ENCODE measurements around the gene CEP112.
"Not testable (repeated sequence)": the region's sequence is repeated elsewhere in the genome, so short reads cannot be mapped to it uniquely, and the experiment has no call there.

The CEP112 gene

GRCh38 chr17:65855245-65855644 is 336.7 kb downstream of the CEP112 start:
- FAIRE-seq (no peak), DNase-seq (ENCODE audit: insufficient read length, low spot score) (no peak)
- TF ChIP-seq PAX5 (IDR thresholded peaks at IDR 0.05; ENCODE audit: insufficient read depth, low read length, severe bottlenecking) = no peak
- TF ChIP-seq TAF1 (IDR thresholded peaks at IDR 0.05; ENCODE audit: low read depth, low read length) = no peak
- no peak for TF ChIP-seq POLR2AphosphoS5 (IDR thresholded peaks at IDR 0.05; ENCODE audit: low read depth, low read length)
- TF ChIP-seq SPI1 (IDR thresholded peaks at IDR 0.05; ENCODE audit: low read depth, low read length) = no peak
- no peak for TF ChIP-seq POLR2A (IDR thresholded peaks at IDR 0.05; ENCODE audit: low read depth, low read length)
- no peak for TF ChIP-seq POU2F2 (IDR thresholded peaks at IDR 0.05; ENCODE audit: low read depth, low read length)

GRCh38 chr17:65853816-65854215 is 338.1 kb downstream of the CEP112 start:
- DNase-seq (ENCODE audit: insufficient read length, low spot score) (no peak), FAIRE-seq (no peak)
- TF ChIP-seq POU2F2 (IDR thresholded peaks at IDR 0.05; ENCODE audit: low read depth, low read length) = no peak
- TF ChIP-seq TAF1 (IDR thresholded peaks at IDR 0.05; ENCODE audit: low read depth, low read length) = no peak
- no peak for TF ChIP-seq POLR2A (IDR thresholded peaks at IDR 0.05; ENCODE audit: low read depth, low read length)
- TF ChIP-seq SPI1 (IDR thresholded peaks at IDR 0.05; ENCODE audit: low read depth, low read length) = no peak
- TF ChIP-seq PAX5 (IDR thresholded peaks at IDR 0.05; ENCODE audit: insufficient read depth, low read length, severe bottlenecking) = no peak
- no peak for TF ChIP-seq POLR2AphosphoS5 (IDR thresholded peaks at IDR 0.05; ENCODE audit: low read depth, low read length)

GRCh38 chr17:65852911-65853310 is 339.0 kb downstream of the CEP112 start:
- FAIRE-seq (no peak), DNase-seq (ENCODE audit: insufficient read length, low spot score) (no peak)
- TF ChIP-seq TAF1 (IDR thresholded peaks at IDR 0.05; ENCODE audit: low read depth, low read length) (no peak), POU2F2 (IDR thresholded peaks at IDR 0.05; ENCODE audit: low read depth, low read length) (no peak), POLR2A (IDR thresholded peaks at IDR 0.05; ENCODE audit: low read depth, low read length) (no peak), PAX5 (IDR thresholded peaks at IDR 0.05; ENCODE audit: insufficient read depth, low read length, severe bottlenecking) (no peak), SPI1 (IDR thresholded peaks at IDR 0.05; ENCODE audit: low read depth, low read length) (no peak), POLR2AphosphoS5 (IDR thresholded peaks at IDR 0.05; ENCODE audit: low read depth, low read length) (no peak)

- no peak for TF ChIP-seq PAX5 (IDR thresholded peaks at IDR 0.05; ENCODE audit: insufficient read depth, low read length, severe bottlenecking)
- no peak for TF ChIP-seq POLR2AphosphoS5 (IDR thresholded peaks at IDR 0.05; ENCODE audit: low read depth, low read length)
- no peak for TF ChIP-seq POU2F2 (IDR thresholded peaks at IDR 0.05; ENCODE audit: low read depth, low read length)
- no peak for TF ChIP-seq POLR2A (IDR thresholded peaks at IDR 0.05; ENCODE audit: low read depth, low read length)
- no peak for TF ChIP-seq SPI1 (IDR thresholded peaks at IDR 0.05; ENCODE audit: low read depth, low read length)
- TF ChIP-seq TAF1 (IDR thresholded peaks at IDR 0.05; ENCODE audit: low read depth, low read length) = no peak
- no peak for DNase-seq (ENCODE audit: insufficient read length, low spot score)
- no peak for FAIRE-seq
Observed at GRCh38 chr17:65851965-65852736, 339.8 kb downstream of the CEP112 start.

GRCh38 chr17:65850486-65850885 is 341.4 kb downstream of the CEP112 start:
- no peak for TF ChIP-seq POLR2A (IDR thresholded peaks at IDR 0.05; ENCODE audit: low read depth, low read length)
- no peak for TF ChIP-seq PAX5 (IDR thresholded peaks at IDR 0.05; ENCODE audit: insufficient read depth, low read length, severe bottlenecking)
- TF ChIP-seq SPI1 (IDR thresholded peaks at IDR 0.05; ENCODE audit: low read depth, low read length) = no peak
- no peak for TF ChIP-seq TAF1 (IDR thresholded peaks at IDR 0.05; ENCODE audit: low read depth, low read length)
- no peak for TF ChIP-seq POU2F2 (IDR thresholded peaks at IDR 0.05; ENCODE audit: low read depth, low read length)
- TF ChIP-seq POLR2AphosphoS5 (IDR thresholded peaks at IDR 0.05; ENCODE audit: low read depth, low read length) = no peak

GRCh38 chr17:65848751-65849150 is 343.2 kb downstream of the CEP112 start:
- FAIRE-seq (no peak), DNase-seq (ENCODE audit: insufficient read length, low spot score) (no peak)
- TF ChIP-seq SPI1 (IDR thresholded peaks at IDR 0.05; ENCODE audit: low read depth, low read length) = no peak
- TF ChIP-seq PAX5 (IDR thresholded peaks at IDR 0.05; ENCODE audit: insufficient read depth, low read length, severe bottlenecking) = no peak
- no peak for TF ChIP-seq POLR2A (IDR thresholded peaks at IDR 0.05; ENCODE audit: low read depth, low read length)
- TF ChIP-seq POLR2AphosphoS5 (IDR thresholded peaks at IDR 0.05; ENCODE audit: low read depth, low read length) = no peak
- TF ChIP-seq POU2F2 (IDR thresholded peaks at IDR 0.05; ENCODE audit: low read depth, low read length) = no peak
- no peak for TF ChIP-seq TAF1 (IDR thresholded peaks at IDR 0.05; ENCODE audit: low read depth, low read length)

More at GRCh38 chr17:65850486-65850885, 341.4 kb downstream of the CEP112 start:
- FAIRE-seq = no peak
- DNase-seq (ENCODE audit: insufficient read length, low spot score) = no peak

- no peak for DNase-seq (ENCODE audit: insufficient read length, low spot score)
- TF ChIP-seq PAX5 (IDR thresholded peaks at IDR 0.05; ENCODE audit: insufficient read depth, low read length, severe bottlenecking) = no peak
- TF ChIP-seq POU2F2 (IDR thresholded peaks at IDR 0.05; ENCODE audit: low read depth, low read length) = no peak
- TF ChIP-seq POLR2AphosphoS5 (IDR thresholded peaks at IDR 0.05; ENCODE audit: low read depth, low read length) = no peak
- no peak for TF ChIP-seq TAF1 (IDR thresholded peaks at IDR 0.05; ENCODE audit: low read depth, low read length)
- no peak for TF ChIP-seq POLR2A (IDR thresholded peaks at IDR 0.05; ENCODE audit: low read depth, low read length)
- TF ChIP-seq SPI1 (IDR thresholded peaks at IDR 0.05; ENCODE audit: low read depth, low read length) = no peak
- FAIRE-seq = no peak
Observed at GRCh38 chr17:65841089-65841488, 350.8 kb downstream of the CEP112 start.

GRCh38 chr17:65837232-65837631 is 354.7 kb downstream of the CEP112 start:
- FAIRE-seq; DNase-seq (ENCODE audit: insufficient read length, low spot score): not testable (repeated sequence)

- peak; percentile 57; the same call in 1 of the 2 replicates for TF ChIP-seq SPI1 (IDR thresholded peaks at IDR 0.05; ENCODE audit: low read depth, low read length)
- TF ChIP-seq POU2F2 (IDR thresholded peaks at IDR 0.05; ENCODE audit: low read depth, low read length) = no peak
- FAIRE-seq (no peak), DNase-seq (ENCODE audit: insufficient read length, low spot score) (no peak)
Observed at GRCh38 chr17:65833214-65833613, 358.7 kb downstream of the CEP112 start.

GRCh38 chr17:65830356-65830755 is 361.6 kb downstream of the CEP112 start:
- TF ChIP-seq PAX5 (IDR thresholded peaks at IDR 0.05; ENCODE audit: insufficient read depth, low read length, severe bottlenecking) (no peak), TAF1 (IDR thresholded peaks at IDR 0.05; ENCODE audit: low read depth, low read length) (no peak), POLR2A (IDR thresholded peaks at IDR 0.05; ENCODE audit: low read depth, low read length) (no peak), SPI1 (IDR thresholded peaks at IDR 0.05; ENCODE audit: low read depth, low read length) (no peak), POU2F2 (IDR thresholded peaks at IDR 0.05; ENCODE audit: low read depth, low read length) (no peak)
- DNase-seq (ENCODE audit: insufficient read length, low spot score) = no peak
- no peak for FAIRE-seq

- not testable (repeated sequence) for DNase-seq (ENCODE audit: insufficient read length, low spot score); FAIRE-seq
Observed at GRCh38 chr17:65826577-65826976, 365.4 kb downstream of the CEP112 start.

Data from GM12891 (cell line).